ENCODE results near the gene ALK.

DNA sequence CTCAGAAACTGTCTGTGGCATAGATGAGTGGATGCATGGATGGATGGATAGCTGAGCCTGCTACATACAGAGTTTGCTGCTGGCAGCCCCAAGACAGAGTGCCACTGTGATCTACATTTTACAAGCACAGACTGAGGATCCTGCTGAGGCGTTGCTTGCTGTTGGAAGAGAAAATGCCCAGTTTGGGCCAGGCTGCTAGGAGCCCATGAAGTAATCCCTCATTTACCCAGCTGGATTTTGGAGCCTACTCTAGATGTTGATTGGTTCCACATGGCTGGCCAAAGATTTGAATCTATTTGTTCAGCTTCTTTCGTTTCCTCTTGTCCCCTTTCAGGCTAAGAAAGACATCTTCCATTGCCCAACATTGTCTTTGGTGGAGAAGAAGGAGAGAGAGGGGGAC is 544.8 kb downstream of the ALK start:
- TF ChIP-seq, protein P1, sequence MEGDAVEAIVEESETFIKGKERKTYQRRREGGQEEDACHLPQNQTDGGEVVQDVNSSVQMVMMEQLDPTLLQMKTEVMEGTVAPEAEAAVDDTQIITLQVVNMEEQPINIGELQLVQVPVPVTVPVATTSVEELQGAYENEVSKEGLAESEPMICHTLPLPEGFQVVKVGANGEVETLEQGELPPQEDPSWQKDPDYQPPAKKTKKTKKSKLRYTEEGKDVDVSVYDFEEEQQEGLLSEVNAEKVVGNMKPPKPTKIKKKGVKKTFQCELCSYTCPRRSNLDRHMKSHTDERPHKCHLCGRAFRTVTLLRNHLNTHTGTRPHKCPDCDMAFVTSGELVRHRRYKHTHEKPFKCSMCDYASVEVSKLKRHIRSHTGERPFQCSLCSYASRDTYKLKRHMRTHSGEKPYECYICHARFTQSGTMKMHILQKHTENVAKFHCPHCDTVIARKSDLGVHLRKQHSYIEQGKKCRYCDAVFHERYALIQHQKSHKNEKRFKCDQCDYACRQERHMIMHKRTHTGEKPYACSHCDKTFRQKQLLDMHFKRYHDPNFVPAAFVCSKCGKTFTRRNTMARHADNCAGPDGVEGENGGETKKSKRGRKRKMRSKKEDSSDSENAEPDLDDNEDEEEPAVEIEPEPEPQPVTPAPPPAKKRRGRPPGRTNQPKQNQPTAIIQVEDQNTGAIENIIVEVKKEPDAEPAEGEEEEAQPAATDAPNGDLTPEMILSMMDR (IDR thresholded peaks at IDR 0.05), result no peak
- TF ChIP-seq POLR2A (IDR thresholded peaks at IDR 0.05) (no peak), POLR2AphosphoS5 (IDR thresholded peaks at IDR 0.05) (no peak)
